H1 (cell line): Measurements from ENCODE around the gene MNX1. TPM values are rescaled to one million over a fixed set of nuclear protein-coding genes. Genes with fewer than 3 reads are reported as not detected.

Source experiments
- CTCF ChIA-PET: fragments of 300-600 bp; sonication (Branson Sonifier 250); formaldehyde crosslinking; loops from one replicate; lab custom pipeline; 2021; ENCODE audit not compliant: partially characterized antibody; lab: Charles Lee
- POLR2A ChIA-PET: fragments of 300-600 bp; sonication (Branson Sonifier 250); formaldehyde crosslinking; loops from one replicate; lab custom pipeline; 2021; ENCODE audit warnings: inconsistent platforms; ENCODE audit not compliant: partially characterized antibody; lab: Charles Lee
- DNase-seq, 2 experiments: peaks; one replicate each; pipeline versions ENCODE4 v3.0.0 to v3.0.0-alpha.2; 2010 to 2022; ENCODE audit warnings: low spot score in 2 of 2, low read depth in 1 of 2, mixed read lengths in 1 of 2
- FAIRE-seq: peaks from 2 replicates; lab custom pipeline; 2011; peaks lifted over from hg19 to GRCh38; lab: Jason Lieb, UNC
- H2AFZ ChIP-seq: 2 replicates; pipeline ENCODE4 v1.8.1; 2012; ENCODE audit warnings: low read length, inconsistent platforms
- H2AK5ac ChIP-seq: 2 replicates; pipeline ENCODE4 v1.6.1; 2013; ENCODE audit warnings: low read depth, low read length
- H2BK120ac ChIP-seq: replicated peaks from 2 replicates; pipeline ENCODE3; 2013; ENCODE audit warnings: low read depth, low read length, inconsistent platforms
- H2BK12ac ChIP-seq: 2 replicates; pipeline ENCODE4 v1.6.1; 2013; ENCODE audit warnings: low read depth, low read length
- H2BK15ac ChIP-seq: 2 replicates; pipeline ENCODE4 v1.6.1; 2013; ENCODE audit warnings: low read length
- H2BK20ac ChIP-seq: 2 replicates; pipeline ENCODE4 v1.6.1; 2013; ENCODE audit warnings: low read length
- H2BK5ac ChIP-seq: 2 replicates; pipeline ENCODE4 v1.6.1; 2013; ENCODE audit warnings: low read depth, low read length
- H3K14ac ChIP-seq: 2 replicates; pipeline ENCODE4 v1.6.1; 2013; ENCODE audit warnings: inconsistent platforms; ENCODE audit not compliant: insufficient read length
- H3K18ac ChIP-seq: 2 replicates; pipeline ENCODE4 v1.6.1; 2013; ENCODE audit warnings: low read length; ENCODE audit errors: extremely low read depth
- H3K23ac ChIP-seq: 2 replicates; pipeline ENCODE4 v1.6.1; 2013; ENCODE audit warnings: inconsistent platforms; ENCODE audit not compliant: insufficient read length
- H3K23me2 ChIP-seq: 2 replicates; pipeline ENCODE4 v1.6.1; 2013; ENCODE audit warnings: low read depth, low read length
- H3K27ac ChIP-seq: 2 replicates; pipeline ENCODE4 v1.6.1; 2011; ENCODE audit warnings: low read depth, low read length, inconsistent platforms
- H3K27me3 ChIP-seq, 4 experiments: replicated peaks in 1 of 4; 1 replicate in 1 of 4; 2 replicates in 3 of 4; pipeline versions ENCODE4 v1.6.1 to v1.8.1; 2011 to 2013; ENCODE audit warnings: low read length in 3 of 4, mild to moderate bottlenecking in 3 of 4, inconsistent platforms in 2 of 4, mixed read lengths in 2 of 4, moderate library complexity in 1 of 4; ENCODE audit not compliant: control insufficient read depth in 3 of 4, insufficient read depth in 3 of 4; ENCODE audit errors: extremely low read depth in 1 of 4
- H3K36me3 ChIP-seq, 4 experiments: 2 replicates each; pipeline versions ENCODE4 v1.6.1 to v1.8.1; 2011 to 2013; ENCODE audit warnings: mild to moderate bottlenecking in 4 of 4, low read length in 3 of 4, moderate library complexity in 2 of 4, control low read depth in 1 of 4, inconsistent platforms in 1 of 4; ENCODE audit not compliant: insufficient read depth in 4 of 4, control insufficient read depth in 2 of 4
- H3K4ac ChIP-seq: replicated peaks from 2 replicates; pipeline ENCODE3; 2013; ENCODE audit warnings: low read length, low read depth, mixed read lengths, inconsistent platforms; ENCODE audit not compliant: insufficient read length
- H3K4me1 ChIP-seq, 4 experiments: replicated peaks in 1 of 4; 1 replicate in 1 of 4; 2 replicates in 3 of 4; pipeline versions ENCODE4 v1.6.1 to v1.8.1; 2011 to 2013; ENCODE audit warnings: low read length in 3 of 4, inconsistent platforms in 2 of 4, mixed read lengths in 1 of 4; ENCODE audit not compliant: insufficient read depth in 4 of 4, control insufficient read depth in 3 of 4
- H3K4me2 ChIP-seq, 2 experiments: 2 replicates each; pipeline versions ENCODE4 v1.6.1 to v1.8.1; 2011 to 2013; ENCODE audit warnings: low read depth in 2 of 2, low read length in 2 of 2, control low read depth in 1 of 2, inconsistent platforms in 1 of 2, mild to moderate bottlenecking in 1 of 2; ENCODE audit not compliant: insufficient read depth in 1 of 2
- H3K4me3 ChIP-seq, 4 experiments: fragments of 200-600, 300-600 bp in 1 of 4; sonication (generic), shearing (Covaris generic), sonication (Bioruptor Twin) in 1 of 4; 2 replicates each; pipeline versions ENCODE4 v1.5.1 to v1.8.1; 2011 to 2016; ENCODE audit warnings: low read length in 4 of 4, low read depth in 3 of 4, control low read depth in 2 of 4, inconsistent platforms in 2 of 4, mild to moderate bottlenecking in 2 of 4, mixed read lengths in 1 of 4, moderate library complexity in 1 of 4; ENCODE audit not compliant: insufficient read depth in 2 of 4; ENCODE audit errors: extremely low read depth in 1 of 4
- H3K56ac ChIP-seq: replicated peaks from 2 replicates; pipeline ENCODE3; 2013; ENCODE audit warnings: low read depth, mild to moderate bottlenecking, mixed read lengths, low read length, inconsistent platforms; ENCODE audit not compliant: insufficient read length
- H3K79me1 ChIP-seq: 2 replicates; pipeline ENCODE4 v1.6.1; 2013; ENCODE audit warnings: low read depth, low read length, control low read depth
- H3K79me2 ChIP-seq, 2 experiments: 2 replicates each; pipeline versions ENCODE4 v1.6.1 to v1.8.1; 2012 to 2013; ENCODE audit warnings: low read length in 2 of 2, mild to moderate bottlenecking in 2 of 2, inconsistent platforms in 1 of 2; ENCODE audit not compliant: insufficient read depth in 2 of 2, control insufficient read depth in 1 of 2
- H3K9ac ChIP-seq, 4 experiments: replicated peaks in 1 of 4; 1 replicate in 1 of 4; 2 replicates in 3 of 4; pipeline versions ENCODE4 v1.6.1 to v1.8.1; 2011 to 2013; ENCODE audit warnings: low read depth in 3 of 4, low read length in 3 of 4, control low read depth in 2 of 4, mild to moderate bottlenecking in 2 of 4, moderate library complexity in 2 of 4, inconsistent platforms in 1 of 4; ENCODE audit errors: extremely low read depth in 1 of 4
- H3K9me3 ChIP-seq, 2 experiments: 2 replicates each; pipeline versions ENCODE4 v1.6.1 to v1.8.1; 2012 to 2013; ENCODE audit warnings: mild to moderate bottlenecking in 2 of 2, moderate library complexity in 2 of 2, control low read depth in 1 of 2, inconsistent platforms in 1 of 2, low read depth in 1 of 2, low read length in 1 of 2, mixed read lengths in 1 of 2; ENCODE audit not compliant: insufficient read depth in 2 of 2
- H4K20me1 ChIP-seq, 2 experiments: replicated peaks in 1 of 2; 2 replicates each; pipeline versions ENCODE3 to v1.8.1; 2011 to 2013; ENCODE audit warnings: inconsistent platforms in 2 of 2, low read length in 2 of 2, mild to moderate bottlenecking in 1 of 2; ENCODE audit not compliant: insufficient read depth in 2 of 2, control insufficient read depth in 1 of 2
- H4K5ac ChIP-seq: 2 replicates; pipeline ENCODE4 v1.6.1; 2013; ENCODE audit warnings: low read length, low read depth, mixed read lengths, inconsistent platforms; ENCODE audit not compliant: insufficient read length
- H4K8ac ChIP-seq: 2 replicates; pipeline ENCODE4 v1.8.0; 2013; ENCODE audit warnings: mild to moderate bottlenecking, moderate library complexity, low read length, inconsistent platforms; ENCODE audit not compliant: insufficient read depth; ENCODE audit errors: extremely low read depth
- H4K91ac ChIP-seq: replicated peaks from 2 replicates; pipeline ENCODE3; 2013; ENCODE audit warnings: low read length, mixed read lengths, inconsistent platforms; ENCODE audit not compliant: insufficient read length
- BRCA1 ChIP-seq: IDR thresholded peaks from 2 replicates; pipeline ENCODE4 v1.6.1; 2012; ENCODE audit warnings: low read depth, low read length, improper control_type of control experiment
- POLR2A ChIP-seq, 2 experiments: IDR thresholded peaks; 1 replicate in 1 of 2; 2 replicates in 1 of 2; pipeline ENCODE4 v1.6.1; 2011; ENCODE audit warnings: low read depth in 2 of 2, low read length in 2 of 2, mild to moderate bottlenecking in 2 of 2; ENCODE audit errors: control extremely low read depth in 1 of 2
- WGBS, 2 experiments: shearing (Covaris generic) in 1 of 2; methylation state at CpG; one replicate each; pipeline versions ENCODE4 v1.1.6 to v1.1.7; 2013 to 2015; ENCODE audit warnings: low lambda C conversion rate in 2 of 2, mixed read lengths in 2 of 2, inconsistent platforms in 1 of 2, low coverage in 1 of 2, missing lambda C conversion rate in 1 of 2; ENCODE audit not compliant: insufficient replicate concordance in 2 of 2, insufficient coverage in 1 of 2, insufficient read length in 1 of 2; ENCODE audit errors: extremely low coverage in 1 of 2, missing lambda C conversion rate in 1 of 2; 5-methylcytosine and 5-hydroxymethylcytosine counted together
- polyA plus RNA-seq, 7 experiments: library from polyadenylated mRNA; depleted of rRNA in 3 of 7; stranded (reverse) in 5 of 7; unstranded in 2 of 7; fragments of >200 nt in 5 of 7; fragments of 200-250 nt in 2 of 7; gene quantifications; 1 replicate in 5 of 7; 2 replicates in 1 of 7; 4 replicates in 1 of 7; pipeline versions ENCODE4 v1.2.1 to v1.2.3, GENCODE V29; 2011 to 2013; ENCODE audit warnings: missing spikeins in 2 of 7, mixed read lengths in 2 of 7
- total RNA-seq: library from RNA; stranded (reverse); fragmentation: NEBNext Ultra II Directional; extraction: Animal tissue kit (Norgen Biotek cat#: 25700); gene quantifications from 2 replicates; pipeline ENCODE4 v1.2.1, GENCODE V29; 2021

MNX1 gene
- total and polyA plus RNA-seq, 2 of the 8 experiments (the other 6 are each of a cell fraction or from before 2014, with no cell fraction given) = 0.39 TPM; not detected in 1

- no peak overlapping the region for H4K5ac ChIP-seq
- no peak for FAIRE-seq
- POLR2A ChIA-PET = interaction anchor here (2.4 kb wide), 1 partner anchor 17 kb away, joined by 7 read pairs; no protein-coding TSS in a partner anchor
Measured at GRCh38 chr7:156968183-156968582, 42.3 kb downstream of the MNX1 start.

More at GRCh38 chr7:156968183-156968582, 42.3 kb downstream of the MNX1 start:
- Histone ChIP-seq H3K27ac (no peak overlapping the region), H3K79me2 (no peaks in the 10 kb centered on the region), H2AK5ac (no peak overlapping the region), H2BK12ac (no peak overlapping the region), H4K8ac (no peak overlapping the region), H3K23me2 (no peaks in the 10 kb centered on the region), H4K20me1 (peaks cover 7 to 15% of the 10 kb centered on the region in 2 experiments), H2BK5ac (no peak overlapping the region), H3K27me3 (no peaks in the 10 kb centered on the region), H3K4me1 (no peaks in the 10 kb centered on the region), H3K18ac (no peak overlapping the region), H3K4me2 (no peak overlapping the region), H4K91ac (no peak overlapping the region), H3K36me3 (peaks cover 18 to 63% (median 55%) of the 10 kb centered on the region in 4 experiments), H3K4ac (no peak overlapping the region), H3K79me1 (no peaks in the 10 kb centered on the region), H2AFZ (no peak overlapping the region), H2BK120ac (no peak overlapping the region), H3K23ac (no peak overlapping the region), H3K9me3 (no peaks in the 10 kb centered on the region), H2BK20ac (no peak overlapping the region), H3K56ac (no peak overlapping the region), H3K14ac (no peak overlapping the region), H3K9ac (no peak overlapping the region), H2BK15ac (no peak overlapping the region), H3K4me3 (no peak overlapping the region)
- WGBS, 2 experiments = 94% methylated on average over 27 of the region's 27 CpGs; no CpG with 5 or more reads in 1 of the 2 experiments
- no peak for DNase-seq
- no peak for TF ChIP-seq BRCA1
- TF ChIP-seq POLR2A (IDR thresholded peaks at IDR 0.05; ENCODE audit: control extremely low read depth in 1 of 2, low read depth in 2 of 2, low read length in 2 of 2) = no peak
- CTCF ChIA-PET = interaction anchor here (0.8 to 4.5 kb wide), 5 partner anchors 10 to 30 kb away, joined by 3 to 32 read pairs (median 4); no protein-coding TSS in a partner anchor
